GM12878 (cell line): ENCODE results near the gene SPART. TPM values are rescaled to one million over a fixed set of nuclear protein-coding genes. Genes with fewer than 3 reads are reported as not detected.

Source experiments
- ATAC-seq: fragments of 200-7000 bp; cut with Tn5 transposase; 3 replicates; pipeline ENCODE4 v1.9.1; 2020; ENCODE audit warnings: mild to moderate bottlenecking, moderate library complexity
- BruUV-seq: library from RNA; stranded (reverse); fragments of 400-500 nt; replicated peaks from 2 replicates; lab custom pipeline; 2021; lab: Mats Ljungman, UMichigan
- CTCF ChIA-PET: fragments of 300-600 bp; sonication (Branson Sonifier 250); formaldehyde crosslinking; extraction: SDS; loops from one replicate; lab custom pipeline; 2021; ENCODE audit warnings: inconsistent platforms; lab: Yijun Ruan, JAX
- POLR2A ChIA-PET: fragments of 350-600 bp; formaldehyde crosslinking; extraction: SDS; loops from one replicate; lab custom pipeline; 2021; ENCODE audit warnings: inconsistent platforms; lab: Charles Lee
- RAD21 ChIA-PET: fragments of 300-600 bp; sonication (Branson Sonifier 250); formaldehyde crosslinking; loops from one replicate; lab custom pipeline; 2023; ENCODE audit warnings: antibody characterized with exemption; ENCODE audit not compliant: unreplicated experiment; lab: Charles Lee
- SMC1A ChIA-PET: fragments of 300-600 bp; sonication (Branson Sonifier 250); formaldehyde crosslinking; loops from one replicate; lab custom pipeline; 2023; ENCODE audit not compliant: unreplicated experiment, uncharacterized antibody; lab: Charles Lee
- DNase-seq: peaks from one replicate; pipeline ENCODE4 v3.0.0-alpha.2; 2011; ENCODE audit warnings: low read depth, low spot score
- FAIRE-seq: peaks from 3 replicates; lab custom pipeline; 2011; peaks lifted over from hg19 to GRCh38; lab: Jason Lieb, UNC
- H2AFZ ChIP-seq: 2 replicates; pipeline ENCODE4 v1.6.0; 2011; ENCODE audit warnings: low read depth, low read length, control low read depth; ENCODE audit not compliant: control insufficient read depth
- H3K27ac ChIP-seq: 2 replicates; pipeline ENCODE4 v1.5.1; 2011; ENCODE audit warnings: control low read depth; ENCODE audit not compliant: control insufficient read depth, insufficient read depth
- H3K27me3 ChIP-seq, 2 experiments: replicated peaks in 1 of 2; 2 replicates each; pipeline versions ENCODE4 v1.6.0 to v1.6.1; 2011; ENCODE audit warnings: low read length in 1 of 2; ENCODE audit not compliant: control insufficient read depth in 2 of 2, insufficient read depth in 2 of 2
- H3K36me3 ChIP-seq, 2 experiments: 2 replicates each; pipeline ENCODE4 v1.5.1; 2011; ENCODE audit warnings: low read length in 1 of 2; ENCODE audit not compliant: control insufficient read depth in 2 of 2, insufficient read depth in 2 of 2
- H3K4me1 ChIP-seq: 2 replicates; pipeline ENCODE4 v1.6.1; 2011; ENCODE audit warnings: mild to moderate bottlenecking, low read length, moderate library complexity, mixed read lengths; ENCODE audit not compliant: control insufficient read depth, insufficient read depth
- H3K4me2 ChIP-seq: 2 replicates; pipeline ENCODE4 v1.6.0; 2011; ENCODE audit warnings: control low read depth; ENCODE audit not compliant: control insufficient read depth, insufficient read depth
- H3K4me3 ChIP-seq: fragments of 200-600 bp; sonication (generic); 2 replicates; pipeline ENCODE4 v1.5.1; 2016
- H3K79me2 ChIP-seq: 2 replicates; pipeline ENCODE4 v1.6.0; 2011; ENCODE audit warnings: low read length; ENCODE audit not compliant: control insufficient read depth, insufficient read depth
- H3K9ac ChIP-seq: 2 replicates; pipeline ENCODE4 v1.8.0; 2011; ENCODE audit warnings: low read length, control low read depth, mixed read lengths; ENCODE audit not compliant: control insufficient read depth, insufficient read depth
- H3K9me3 ChIP-seq: replicated peaks from 3 replicates; pipeline ENCODE4 v1.5.1; 2011; ENCODE audit warnings: mild to moderate bottlenecking, low read length; ENCODE audit not compliant: control insufficient read depth, insufficient read depth
- H4K20me1 ChIP-seq: 2 replicates; pipeline ENCODE4 v1.6.0; 2011; ENCODE audit not compliant: control insufficient read depth, insufficient read depth
- BCL3 ChIP-seq: IDR thresholded peaks from 2 replicates; pipeline ENCODE4 v1.6.1; 2011; ENCODE audit warnings: borderline replicate concordance, low read depth, mild to moderate bottlenecking, moderate library complexity, low read length; ENCODE audit not compliant: insufficient read depth, poor library complexity, severe bottlenecking
- CBX5 ChIP-seq: sonication (generic); IDR thresholded peaks from 2 replicates; pipeline ENCODE4 v1.6.1; 2016; ENCODE audit warnings: low read depth, moderate library complexity, mild to moderate bottlenecking, inconsistent platforms
- EZH2 ChIP-seq: IDR thresholded peaks from 2 replicates; pipeline ENCODE4 v1.6.1; 2012; ENCODE audit warnings: low read depth, mild to moderate bottlenecking, control low read depth, inconsistent platforms, low read length, borderline replicate concordance; ENCODE audit not compliant: control insufficient read depth
- HCFC1 ChIP-seq: fragments of 150-350 bp; IDR thresholded peaks from 2 replicates; pipeline ENCODE4 v1.6.1; 2014; ENCODE audit warnings: low read length
- IRF3 ChIP-seq: fragments of 450-650 bp; IDR thresholded peaks from 2 replicates; pipeline ENCODE4 v1.6.1; 2014; ENCODE audit warnings: mild to moderate bottlenecking
- MLLT1 ChIP-seq: fragments of 450-650 bp; IDR thresholded peaks from 2 replicates; pipeline ENCODE4 v1.6.1; 2016; ENCODE audit warnings: mild to moderate bottlenecking
- NFXL1 ChIP-seq: fragments of 450-650 bp; IDR thresholded peaks from 2 replicates; pipeline ENCODE4 v1.6.1; 2017; ENCODE audit warnings: antibody characterized with exemption, mild to moderate bottlenecking, borderline replicate concordance
- NFYA ChIP-seq: IDR thresholded peaks from 2 replicates; pipeline ENCODE4 v1.6.1; 2011; ENCODE audit warnings: low read depth, mild to moderate bottlenecking, low read length, improper control_type of control experiment, borderline replicate concordance
- PAX5 ChIP-seq: IDR thresholded peaks from 2 replicates; pipeline ENCODE4 v1.6.1; 2011; ENCODE audit warnings: low read depth, low read length, borderline replicate concordance
- SMAD1 ChIP-seq: fragments of 450-650 bp; IDR thresholded peaks from 2 replicates; pipeline ENCODE4 v1.6.1; 2018; ENCODE audit warnings: mild to moderate bottlenecking, low read depth; ENCODE audit not compliant: partially characterized antibody
- STAT1 ChIP-seq: fragments of 450-650 bp; conservative IDR thresholded peaks from 2 replicates; pipeline ENCODE4 v1.6.1; 2014; ENCODE audit warnings: antibody characterized with exemption, mild to moderate bottlenecking
- WGBS: methylation state at CpG from one replicate; pipeline ENCODE4 v1.1.6; 2016; ENCODE audit warnings: low lambda C conversion rate; ENCODE audit not compliant: insufficient replicate concordance, insufficient coverage; ENCODE audit errors: missing lambda C conversion rate; 5-methylcytosine and 5-hydroxymethylcytosine counted together
- in situ Hi-C: fragments of 300-500 bp; cut with MboI; formaldehyde crosslinking; loops from 9 replicates; pipeline ENCODE4 v1.14.3; 2018; ENCODE audit warnings: mixed read lengths
- intact Hi-C: fragments of 100-400 bp; cut with micrococcal nuclease; formaldehyde crosslinking; loops from one replicate; pipeline ENCODE4 v1.14.2; 2022; ENCODE audit not compliant: unreplicated experiment
- polyA plus RNA-seq, 11 experiments: library from polyadenylated mRNA; depleted of rRNA in 4 of 11; unstranded in 6 of 11; stranded (reverse) in 5 of 11; fragments of >200 nt; fragmentation: Nextera tagmentation in 4 of 11; fragmentation: Illumina TruSeq in 1 of 11; extraction: Ambion mirVana in 4 of 11; extraction: Trizol in 1 of 11; gene quantifications; 1 replicate in 1 of 11; 2 replicates in 10 of 11; pipeline versions ENCODE4 v1.2.1 to v1.2.3, GENCODE V29; 2011 to 2016; ENCODE audit warnings: inconsistent platforms in 2 of 11, missing spikeins in 2 of 11, low read depth in 1 of 11
- total RNA-seq, 4 experiments: library from RNA; depleted of rRNA in 3 of 4; stranded (reverse); fragments of >200 nt in 3 of 4; fragmentation: Illumina TruSeq in 1 of 4; extraction: Trizol in 1 of 4; gene quantifications; 2 replicates each; pipeline versions ENCODE4 v1.2.1 to v1.2.3, GENCODE V29; 2013 to 2021

The SPART gene
- total and polyA plus RNA-seq, 10 of the 15 experiments (the other 5 are each of a cell fraction or from before 2014, with no cell fraction given) = 17.6 to 74.6 (median 42.1) TPM

GRCh38 chr13:36343766-36344165 is 2.4 kb downstream of the SPART start:
- ChIA-PET POLR2A (interaction anchor here (0.7 to 1.7 kb wide), 6 partner anchors 9 to 362 kb away, joined by 4 to 6 read pairs (median 4); no protein-coding TSS in a partner anchor), CTCF (interaction anchor here (0.6 to 8.5 kb wide), 10 partner anchors 9 to 606 kb away, joined by 3 to 94 read pairs (median 4); no protein-coding TSS in a partner anchor), SMC1A (interaction anchor here (0.6 to 2.7 kb wide), 10 partner anchors 9 to 392 kb away, joined by 3 to 21 read pairs (median 4); no protein-coding TSS in a partner anchor), RAD21 (interaction anchor here (0.6 to 8.6 kb wide), 8 partner anchors 12 to 656 kb away, joined by 3 to 67 read pairs (median 4); no protein-coding TSS in a partner anchor)
- intact Hi-C loops = no loop called here
- Histone ChIP-seq H3K4me2 (no peak overlapping the region), H3K36me3 (no peaks in the 10 kb centered on the region), H3K9ac (no peak overlapping the region), H3K79me2 (no peaks in the 10 kb centered on the region; the same call in 1 of the 2 replicates), H3K4me3 (no peak overlapping the region), H3K9me3 (no peaks in the 10 kb centered on the region; the same call in 2 of the 3 replicates), H3K27ac (no peak overlapping the region), H4K20me1 (no peaks in the 10 kb centered on the region), H2AFZ (no peak overlapping the region), H3K27me3 (0 out of 4 replicates have a peak, but pooled peaks cover 0 to 3% of the 10 kb centered on the region in 2 experiments), H3K4me1 (no peaks in the 10 kb centered on the region)
- in situ Hi-C loops = no loop called here
- WGBS = 52% methylated on average over 3 of the region's 3 CpGs
- no peak for TF ChIP-seq SMAD1
- 0 out of 2 replicates have a peak, but pooled peaks have one; percentile 72 for TF ChIP-seq MLLT1
- DNase-seq (no peak), ATAC-seq (no peak), FAIRE-seq (no peak)
- BruUV-seq = no TSS peak

GRCh38 chr13:36342715-36343114 is 3.5 kb downstream of the SPART start:
- RAD21 ChIA-PET = interaction anchor here (1.2 to 8.6 kb wide), 3 partner anchors 11 to 657 kb away, joined by 4 to 67 read pairs (median 13); no protein-coding TSS in a partner anchor
- no peak overlapping the region for H3K9ac ChIP-seq
- no peak overlapping the region for H3K27ac ChIP-seq
- DNase-seq = no peak
- intact Hi-C loops (no loop called here), in situ Hi-C loops (no loop called here)
- H3K9me3 ChIP-seq = no peaks in the 10 kb centered on the region; the same call in 2 of the 3 replicates
- no peaks in the 10 kb centered on the region; the same call in 1 of the 2 replicates for H3K79me2 ChIP-seq
- H3K4me2 ChIP-seq = no peak overlapping the region
- FAIRE-seq = no peak
- no peak for ATAC-seq
- POLR2A ChIA-PET = interaction anchor here (1.6 to 1.7 kb wide), 2 partner anchors 12 to 13 kb away, joined by 4 read pairs; no protein-coding TSS in a partner anchor
- SMC1A ChIA-PET = interaction anchor here (1.4 to 2.7 kb wide), 6 partner anchors 12 to 59 kb away, joined by 3 to 21 read pairs (median 8); no protein-coding TSS in a partner anchor
- no peak overlapping the region for H3K4me3 ChIP-seq
- no peaks in the 10 kb centered on the region for H3K36me3 ChIP-seq
- no peak overlapping the region for H2AFZ ChIP-seq
- WGBS = 3% methylated on average over 2 of the region's 2 CpGs
- no TSS peak for BruUV-seq
- CTCF ChIA-PET = interaction anchor here (1.1 to 8.5 kb wide), 4 partner anchors 11 to 393 kb away, joined by 4 to 94 read pairs (median 25); no protein-coding TSS in a partner anchor
- 0 out of 4 replicates have a peak, but pooled peaks cover 0 to 3% of the 10 kb centered on the region in 2 experiments for H3K27me3 ChIP-seq
- no peaks in the 10 kb centered on the region for H4K20me1 ChIP-seq
- no peaks in the 10 kb centered on the region for H3K4me1 ChIP-seq
- TF ChIP-seq EZH2 = no peak
- TF ChIP-seq IRF3 = no peak
- no peak for TF ChIP-seq BCL3
- no peak for TF ChIP-seq PAX5
- no peak for TF ChIP-seq HCFC1
- no peak for TF ChIP-seq NFXL1
- no peak for TF ChIP-seq CBX5
- no peak for TF ChIP-seq NFYA
- TF ChIP-seq STAT1 = no peak
